Measurements from ENCODE around the gene TSHZ3.

DNA sequence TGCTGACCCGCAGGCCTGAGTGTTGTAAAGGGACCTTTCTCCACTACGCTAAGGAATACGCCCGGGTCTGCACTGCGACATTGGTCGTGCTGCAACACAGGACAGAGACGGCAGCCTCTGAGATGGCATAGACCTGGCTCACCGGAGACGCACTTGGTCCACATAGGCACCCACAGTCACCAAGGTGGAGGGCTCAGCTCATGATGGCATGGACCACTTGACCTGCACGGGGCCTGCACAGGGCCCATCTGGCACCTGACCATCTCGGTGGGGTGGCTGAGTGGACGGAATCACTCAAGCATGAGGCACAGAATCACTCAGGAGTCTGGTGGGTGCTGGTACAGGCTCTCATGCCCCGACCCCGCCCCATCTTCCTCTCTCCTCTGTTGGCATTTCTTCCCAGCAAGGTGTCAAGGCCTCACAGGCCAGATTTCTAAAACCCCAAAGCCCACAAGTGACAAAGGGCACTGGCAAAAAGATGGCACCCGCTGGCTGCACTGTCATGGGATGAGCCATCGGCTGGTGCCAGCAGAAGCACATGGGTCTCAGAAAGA, 45.9 kb downstream of the TSHZ3 start:
- TF ChIP-seq, protein P1, sequence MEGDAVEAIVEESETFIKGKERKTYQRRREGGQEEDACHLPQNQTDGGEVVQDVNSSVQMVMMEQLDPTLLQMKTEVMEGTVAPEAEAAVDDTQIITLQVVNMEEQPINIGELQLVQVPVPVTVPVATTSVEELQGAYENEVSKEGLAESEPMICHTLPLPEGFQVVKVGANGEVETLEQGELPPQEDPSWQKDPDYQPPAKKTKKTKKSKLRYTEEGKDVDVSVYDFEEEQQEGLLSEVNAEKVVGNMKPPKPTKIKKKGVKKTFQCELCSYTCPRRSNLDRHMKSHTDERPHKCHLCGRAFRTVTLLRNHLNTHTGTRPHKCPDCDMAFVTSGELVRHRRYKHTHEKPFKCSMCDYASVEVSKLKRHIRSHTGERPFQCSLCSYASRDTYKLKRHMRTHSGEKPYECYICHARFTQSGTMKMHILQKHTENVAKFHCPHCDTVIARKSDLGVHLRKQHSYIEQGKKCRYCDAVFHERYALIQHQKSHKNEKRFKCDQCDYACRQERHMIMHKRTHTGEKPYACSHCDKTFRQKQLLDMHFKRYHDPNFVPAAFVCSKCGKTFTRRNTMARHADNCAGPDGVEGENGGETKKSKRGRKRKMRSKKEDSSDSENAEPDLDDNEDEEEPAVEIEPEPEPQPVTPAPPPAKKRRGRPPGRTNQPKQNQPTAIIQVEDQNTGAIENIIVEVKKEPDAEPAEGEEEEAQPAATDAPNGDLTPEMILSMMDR (IDR thresholded peaks at IDR 0.05) = no peak
- TF ChIP-seq ZFX (IDR thresholded peaks at IDR 0.05; ENCODE audit: borderline replicate concordance) = no peak

All from 22Rv1 (cell line).